Stimulated activated CD4-positive, alpha-beta T cell treated with anti-CD3 and anti-CD28 coated beads, Interleukin-15, amount 100 ng/mL, for 1 hour (primary cell): ENCODE results near the gene HAND1.

Experiments
- DNase-seq, 2 donors: peaks; one replicate each; pipeline ENCODE4 v3.0.0-alpha.2; 2020; ENCODE audit warnings: low read depth in 1 of 2, low spot score in 1 of 2

HAND1 gene

GRCh38 chr5:154461531-154461930, 16.5 kb downstream of the HAND1 start:
- DNase-seq = no peak

GRCh38 chr5:154460172-154460571, 17.9 kb downstream of the HAND1 start:
- DNase-seq = no peak

- DNase-seq = no peak
These were observed 19.0 kb downstream of the HAND1 start for GRCh38 chr5:154459015-154459414.

GRCh38 chr5:154456540-154456939, 21.5 kb downstream of the HAND1 start:
- DNase-seq = no peak

GRCh38 chr5:154455585-154455984, 22.4 kb downstream of the HAND1 start:
- no peak for DNase-seq

GRCh38 chr5:154451957-154452356, 26.1 kb downstream of the HAND1 start:
- DNase-seq = no peak

- no peak for DNase-seq
These were observed 28.2 kb downstream of the HAND1 start for GRCh38 chr5:154449786-154450185.

- DNase-seq = no peak
These were observed 30.8 kb downstream of the HAND1 start for GRCh38 chr5:154447089-154447725.

- peak; percentile 9 to 20 for DNase-seq
These were observed 31.6 kb downstream of the HAND1 start for GRCh38 chr5:154446195-154447088.

GRCh38 chr5:154445422-154446194, 32.4 kb downstream of the HAND1 start, which contains the start of gene SAP30L:
Gene SAP30L (plus strand): TSS chr5:154445997. CDS start chr5:154446605, 608 bp downstream.
- peak; percentile 91 to 95 for DNase-seq

GRCh38 chr5:154444556-154445421, 33.2 kb downstream of the HAND1 start:
- peak in 1 of 2 donors; percentile 1 for DNase-seq

GRCh38 chr5:154442801-154443200, 35.2 kb downstream of the HAND1 start:
- DNase-seq = no peak

- no peak for DNase-seq
These were observed 37.5 kb downstream of the HAND1 start for GRCh38 chr5:154440540-154440939.

- DNase-seq = no peak
These were observed 40.6 kb downstream of the HAND1 start for GRCh38 chr5:154437281-154437965.

- no peak for DNase-seq
These were observed 42.8 kb downstream of the HAND1 start for GRCh38 chr5:154435226-154435625.

- no peak for DNase-seq
These were observed 46.9 kb downstream of the HAND1 start for GRCh38 chr5:154430961-154431630.

GRCh38 chr5:154430466-154430865, 47.6 kb downstream of the HAND1 start:
- no peak for DNase-seq

GRCh38 chr5:154429341-154429740, 48.7 kb downstream of the HAND1 start:
- no peak for DNase-seq

- DNase-seq = no peak
These were observed 49.8 kb downstream of the HAND1 start for GRCh38 chr5:154428208-154428607.
